Parathyroid adenoma (tissue), 2 donors: Measurements from ENCODE around the gene MSI2.

Experiments used
- H2AFZ ChIP-seq: fragments of 300-600 bp; sonication (generic); one replicate; pipeline ENCODE4 v1.7.0; 2017; ENCODE audit warnings: antibody characterized with exemption, mild to moderate bottlenecking
- H3K27ac ChIP-seq: fragments of 300-600 bp; sonication (generic); one replicate; pipeline ENCODE4 v1.7.0; 2017
- H3K27me3 ChIP-seq: fragments of 300-600 bp; sonication (generic); one replicate; pipeline ENCODE4 v1.7.0; 2017; ENCODE audit warnings: low read length; ENCODE audit not compliant: control insufficient read depth, insufficient read depth
- H3K36me3 ChIP-seq: fragments of 300-600 bp; sonication (generic); one replicate; pipeline ENCODE4 v1.7.0; 2017; ENCODE audit warnings: low read length; ENCODE audit not compliant: control insufficient read depth, insufficient read depth
- H3K4me1 ChIP-seq: fragments of 300-600 bp; sonication (generic); one replicate; pipeline ENCODE4 v1.7.0; 2017; ENCODE audit warnings: control low read depth
- H3K4me2 ChIP-seq: fragments of 300-600 bp; sonication (generic); one replicate; pipeline ENCODE4 v1.7.0; 2017; ENCODE audit warnings: low read length
- H3K4me3 ChIP-seq: fragments of 300-600 bp; sonication (generic); one replicate; pipeline ENCODE4 v1.7.0; 2017; ENCODE audit warnings: low read depth, low read length
- H3K79me2 ChIP-seq: fragments of 300-600 bp; sonication (generic); one replicate; pipeline ENCODE4 v1.7.0; 2017; ENCODE audit warnings: control low read depth
- H3K9ac ChIP-seq: fragments of 300-600 bp; sonication (generic); one replicate; pipeline ENCODE4 v1.7.0; 2017; ENCODE audit warnings: mild to moderate bottlenecking
- H3K9me3 ChIP-seq: fragments of 300-600 bp; sonication (generic); one replicate; pipeline ENCODE4 v1.7.0; 2017; ENCODE audit warnings: low read length; ENCODE audit not compliant: control insufficient read depth
- CTCF ChIP-seq: fragments of 300-600 bp; sonication (generic); IDR thresholded peaks from one replicate; pipeline ENCODE4 v1.7.0; 2017; ENCODE audit warnings: antibody characterized with exemption, mild to moderate bottlenecking
- donor health status: primary hyperparathyroidism.

Gene MSI2

GRCh38 chr17:57355090-57355859 is 99.0 kb downstream of the MSI2 start:
- Histone ChIP-seq H2AFZ (no peak overlapping the region), H3K4me2 (no peak overlapping the region), H3K4me3 (no peak overlapping the region), H3K36me3 (no peaks in the 10 kb centered on the region), H3K79me2 (peaks cover 78% of the 10 kb centered on the region), H3K9ac (no peak overlapping the region), H3K27me3 (no peaks in the 10 kb centered on the region), H3K9me3 (no peaks in the 10 kb centered on the region), H3K4me1 (peaks cover 39% of the 10 kb centered on the region), H3K27ac (peak overlapping the region; percentile 42)
- TF ChIP-seq CTCF: no peak

- H3K9me3 ChIP-seq: no peaks in the 10 kb centered on the region
Measured at GRCh38 chr17:57356153-57356718, 99.9 kb downstream of the MSI2 start.

GRCh38 chr17:57356719-57357391 is 100.5 kb downstream of the MSI2 start:
- H3K27ac ChIP-seq: peak overlapping the region; percentile 77
- H3K9ac ChIP-seq: no peak overlapping the region
- no peaks in the 10 kb centered on the region for H3K27me3 ChIP-seq
- H3K9me3 ChIP-seq: no peaks in the 10 kb centered on the region
- H3K4me3 ChIP-seq: no peak overlapping the region
- H3K36me3 ChIP-seq: no peaks in the 10 kb centered on the region
- peaks cover 35% of the 10 kb centered on the region for H3K4me1 ChIP-seq
- peaks cover 74% of the 10 kb centered on the region for H3K79me2 ChIP-seq
- TF ChIP-seq CTCF: no peak
- H2AFZ ChIP-seq: peak overlapping the region; percentile 12
- peak overlapping the region; percentile 16 for H3K4me2 ChIP-seq

More at GRCh38 chr17:57356153-57356718, 99.9 kb downstream of the MSI2 start:
- Histone ChIP-seq H3K4me1 (peaks cover 35% of the 10 kb centered on the region), H3K36me3 (no peaks in the 10 kb centered on the region), H3K9ac (no peak overlapping the region), H3K4me3 (no peak overlapping the region), H3K79me2 (peaks cover 76% of the 10 kb centered on the region), H2AFZ (no peak overlapping the region), H3K27me3 (no peaks in the 10 kb centered on the region), H3K27ac (no peak overlapping the region), H3K4me2 (peak overlapping the region; percentile 16)
- no peak for TF ChIP-seq CTCF

GRCh38 chr17:57357392-57357784 is 101.1 kb downstream of the MSI2 start:
- Histone ChIP-seq H2AFZ (peak overlapping the region; percentile 12), H3K9me3 (no peaks in the 10 kb centered on the region), H3K27me3 (no peaks in the 10 kb centered on the region), H3K4me1 (peaks cover 35% of the 10 kb centered on the region), H3K36me3 (no peaks in the 10 kb centered on the region), H3K9ac (no peak overlapping the region), H3K4me2 (peak overlapping the region; percentile 16), H3K79me2 (peaks cover 74% of the 10 kb centered on the region), H3K4me3 (no peak overlapping the region), H3K27ac (peak overlapping the region; percentile 77)
- TF ChIP-seq CTCF: no peak
